GM04504 (cell line): ENCODE results near the gene LIN7A.
"Not testable (repeated sequence)": the region's sequence is repeated elsewhere in the genome, so short reads cannot be mapped to it uniquely, and the experiment has no call there.

ENCODE experiments used
- DNase-seq: peaks from one replicate; pipeline ENCODE4 v3.0.0-alpha.2; 2012; ENCODE audit warnings: low read depth

The LIN7A gene

GRCh38 chr12:80810874-80811273, 126.9 kb downstream of the LIN7A start:
- no peak for DNase-seq

GRCh38 chr12:80807640-80808288, 130.0 kb downstream of the LIN7A start:
- DNase-seq: no peak

DNA sequence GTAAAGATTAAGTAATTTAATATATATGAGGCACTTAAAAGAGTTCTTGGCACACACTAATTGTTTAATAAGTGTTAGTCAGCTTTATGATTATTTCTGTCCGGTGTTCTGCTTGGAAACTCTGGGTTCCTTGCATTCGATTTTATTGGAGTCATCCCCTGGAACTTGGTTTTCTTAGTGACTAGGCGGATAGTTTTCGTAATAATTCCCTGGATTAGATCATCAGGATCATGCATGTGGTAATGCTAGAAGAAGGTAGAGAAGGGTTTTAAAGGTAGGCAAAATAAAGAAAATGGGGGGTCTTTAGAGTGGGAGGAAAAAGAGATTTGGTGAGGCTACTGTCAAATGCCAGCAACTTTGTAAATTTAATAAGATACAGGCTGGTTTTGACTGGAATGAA, 132.6 kb downstream of the LIN7A start:
- DNase-seq: no peak

DNA sequence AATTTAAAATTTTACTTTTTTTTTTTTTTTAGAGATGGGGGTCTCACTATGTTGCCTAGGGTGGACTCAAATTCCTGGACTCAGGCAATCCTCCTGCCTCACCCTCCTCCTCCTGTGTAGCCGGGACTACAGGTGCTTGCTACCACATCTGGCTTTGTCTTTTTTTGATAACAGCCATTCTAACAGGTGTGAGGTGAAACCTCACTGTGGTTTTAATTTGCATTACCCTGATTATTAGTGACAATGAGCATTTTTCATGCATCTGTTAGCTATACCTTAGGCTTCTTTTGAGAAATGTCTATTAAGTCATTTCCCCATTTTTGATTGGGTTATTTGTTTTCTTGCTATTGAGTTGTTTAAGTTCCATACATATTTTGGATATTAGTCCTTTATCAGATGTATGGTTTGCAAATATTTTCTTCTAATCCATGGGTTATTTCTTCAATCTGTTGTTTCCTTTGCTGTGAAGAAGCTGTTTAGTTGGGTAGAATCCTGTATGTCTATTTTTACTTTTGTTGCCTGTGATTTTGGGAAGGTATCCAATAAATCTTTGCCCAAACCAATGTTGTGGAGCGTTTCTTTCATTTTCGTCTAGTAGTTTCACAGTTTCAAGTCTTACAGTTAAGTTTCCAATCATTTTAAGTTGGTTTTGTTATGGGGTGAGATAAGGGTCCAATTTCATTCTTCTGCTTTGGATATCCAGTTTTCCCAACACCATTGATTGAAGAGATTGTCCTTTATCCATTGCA, 134.9 kb downstream of the LIN7A start:
- DNase-seq: no peak

DNA sequence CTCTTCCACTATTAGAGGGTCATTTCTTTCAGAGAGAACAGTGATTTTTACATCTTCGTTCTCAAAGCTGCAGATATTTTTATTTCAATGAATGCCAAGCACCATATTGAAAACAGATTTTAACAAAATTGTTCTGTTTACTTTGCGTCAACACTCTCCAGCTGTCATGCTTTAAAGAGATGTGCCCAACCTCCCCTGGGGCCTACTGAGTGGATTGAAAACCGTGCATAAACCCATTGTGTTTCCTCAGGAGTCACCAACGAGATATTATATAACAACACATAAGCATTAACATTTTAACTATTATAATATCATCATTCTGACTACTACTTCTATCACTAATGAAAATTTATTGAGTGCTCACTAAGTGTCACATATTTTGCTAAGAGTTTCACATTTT, 139.5 kb downstream of the LIN7A start:
- DNase-seq: no peak

GRCh38 chr12:80794551-80794950, 143.2 kb downstream of the LIN7A start:
- no peak for DNase-seq

- no peak for DNase-seq
These were observed 144.9 kb downstream of the LIN7A start for GRCh38 chr12:80792861-80793260.

- DNase-seq: no peak
These were observed 145.9 kb downstream of the LIN7A start for GRCh38 chr12:80791863-80792262.

GRCh38 chr12:80788407-80788806, 149.3 kb downstream of the LIN7A start:
- DNase-seq: not testable (repeated sequence)

- not testable (repeated sequence) for DNase-seq
These were observed 154.7 kb downstream of the LIN7A start for GRCh38 chr12:80782963-80783470.

DNA sequence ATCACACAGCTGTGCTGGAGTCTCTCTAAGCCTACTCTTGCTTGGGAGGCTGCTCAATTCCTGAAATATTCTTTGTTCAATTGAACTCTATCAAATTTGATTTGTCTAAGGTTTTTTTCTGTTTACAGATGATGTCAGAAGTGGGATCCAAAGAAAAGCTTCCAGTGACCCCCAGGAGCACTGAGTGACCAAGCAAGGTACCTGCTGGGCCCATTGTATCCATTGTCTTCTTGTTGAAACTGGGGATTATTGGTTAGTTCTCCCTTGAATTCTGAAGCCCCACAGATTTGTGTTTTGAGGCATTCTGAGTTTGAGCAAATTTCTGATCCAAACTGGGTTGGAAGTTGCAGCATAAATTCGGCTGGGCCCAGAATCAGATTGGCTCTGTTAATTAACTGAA, 156.4 kb downstream of the LIN7A start:
- no peak for DNase-seq

DNA sequence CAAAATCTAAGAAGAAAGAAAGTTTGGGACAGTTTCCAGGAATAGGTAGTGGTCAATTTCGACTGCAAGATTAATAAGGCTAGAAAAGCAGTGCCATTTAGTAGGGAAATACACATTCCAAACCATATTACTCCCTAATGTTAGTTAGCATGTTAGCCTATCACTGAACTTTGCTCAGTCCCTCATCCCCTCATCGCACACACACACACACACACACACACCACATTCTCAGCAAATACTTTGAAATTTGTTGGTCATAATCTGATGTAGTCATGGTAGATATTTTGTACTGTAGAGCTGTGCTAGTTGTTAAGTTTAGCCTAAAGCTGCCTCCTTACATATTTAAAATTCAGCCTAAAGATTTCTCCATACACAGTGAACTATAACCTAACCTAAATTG, 157.0 kb downstream of the LIN7A start:
- no peak for DNase-seq

DNA sequence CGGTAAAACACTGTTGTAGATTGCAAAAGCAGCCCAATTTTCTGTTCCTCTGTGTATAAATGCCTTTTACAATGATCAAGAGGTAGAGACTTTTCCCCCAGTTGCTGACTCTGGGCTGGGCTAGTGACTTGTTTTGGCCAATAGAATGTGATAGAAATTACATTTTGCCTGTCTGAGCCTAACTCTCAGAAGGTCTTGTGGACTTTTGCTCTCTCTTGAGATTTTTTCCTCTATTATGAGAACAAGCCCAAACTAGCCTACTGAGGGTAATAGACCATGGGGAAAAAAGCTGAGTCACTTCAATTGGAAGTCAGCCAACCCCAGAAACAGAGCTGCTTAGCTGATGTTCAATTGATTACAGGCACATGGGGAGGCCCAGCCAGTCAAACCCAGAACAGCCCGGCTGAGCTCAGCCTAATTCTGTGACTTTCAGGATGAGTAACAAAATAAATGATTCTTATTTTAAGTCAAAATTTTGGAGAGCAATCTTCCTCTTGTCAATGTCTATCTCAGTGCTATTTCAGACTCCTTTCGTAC, 159.7 kb downstream of the LIN7A start:
- DNase-seq: peak; percentile 94

GRCh38 chr12:80777587-80777986, 160.1 kb downstream of the LIN7A start:
- no peak for DNase-seq

DNA sequence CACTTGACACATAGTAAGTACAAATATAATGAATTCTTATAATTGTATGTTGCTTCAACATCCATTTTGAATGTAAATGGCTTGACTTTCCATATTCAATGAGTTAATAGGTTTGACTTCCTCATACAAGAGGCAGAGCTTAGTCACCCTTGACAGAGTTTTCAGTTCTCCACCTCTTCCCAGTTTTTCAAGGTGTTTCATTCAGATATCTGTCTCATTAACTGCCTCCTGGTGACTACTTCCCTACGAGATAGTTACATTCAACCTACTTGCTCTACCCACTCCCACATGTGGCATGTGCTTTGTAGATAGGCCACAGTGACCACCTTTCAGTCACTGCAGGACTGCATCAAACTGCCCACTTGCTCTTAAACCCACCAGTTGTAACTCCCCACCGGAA, 161.0 kb downstream of the LIN7A start:
- no peak for DNase-seq

- no peak for DNase-seq
These were observed 166.8 kb downstream of the LIN7A start for GRCh38 chr12:80770958-80771357.

DNA sequence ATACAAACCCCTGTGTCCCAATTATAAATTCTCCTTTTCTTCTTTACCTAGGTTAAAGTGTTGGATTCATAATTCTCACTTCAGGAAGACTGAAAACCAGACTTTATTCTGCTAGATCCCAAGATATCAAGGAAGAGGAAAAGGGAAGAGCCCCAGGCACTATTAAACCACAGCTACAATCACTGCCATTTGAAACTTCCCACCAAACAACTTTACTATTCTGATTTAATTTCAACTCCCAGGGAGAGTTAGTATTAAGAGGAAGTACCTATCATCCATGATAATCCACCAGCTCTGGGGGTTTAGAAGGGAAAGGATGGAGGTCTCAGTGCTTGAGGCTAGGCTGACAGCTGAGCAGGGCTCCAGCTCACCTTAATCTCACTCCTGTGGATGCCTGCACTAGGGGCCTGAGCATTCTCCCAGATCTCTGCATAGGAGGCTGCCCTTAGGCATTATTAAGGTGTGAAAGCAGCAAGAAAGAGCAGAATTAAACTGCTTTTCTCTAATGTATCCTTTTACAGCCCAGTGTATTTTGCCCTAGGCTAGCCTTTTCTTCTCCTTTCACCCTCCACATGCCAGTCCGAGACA, 168.1 kb downstream of the LIN7A start:
- no peak for DNase-seq

DNA sequence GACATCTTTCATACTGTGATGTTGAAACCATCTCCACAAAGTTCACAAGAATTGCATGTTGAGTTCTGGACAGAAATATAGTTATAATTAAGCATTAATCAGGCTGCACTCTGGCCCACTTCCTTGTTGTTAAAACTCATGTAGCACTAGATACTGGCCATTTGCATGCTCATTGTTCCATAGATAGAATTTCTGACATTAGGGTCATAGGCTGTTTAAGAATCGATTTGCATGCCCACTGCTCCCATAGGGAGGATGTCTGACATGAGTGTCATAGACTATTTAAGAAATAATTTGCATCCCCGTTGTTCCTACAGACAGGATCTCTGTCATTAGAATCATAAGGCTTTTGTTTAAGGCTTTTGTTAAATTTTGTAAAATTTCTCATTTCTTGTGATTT, 170.8 kb downstream of the LIN7A start:
- no peak for DNase-seq

GRCh38 chr12:80766210-80766609, 171.5 kb downstream of the LIN7A start:
- DNase-seq: no peak

- DNase-seq: peak; percentile 28
These were observed 173.9 kb downstream of the LIN7A start for GRCh38 chr12:80763874-80764273.

GRCh38 chr12:80761838-80762237, 175.9 kb downstream of the LIN7A start:
- no peak for DNase-seq

GRCh38 chr12:80756875-80757274, 180.9 kb downstream of the LIN7A start:
- no peak for DNase-seq

DNA sequence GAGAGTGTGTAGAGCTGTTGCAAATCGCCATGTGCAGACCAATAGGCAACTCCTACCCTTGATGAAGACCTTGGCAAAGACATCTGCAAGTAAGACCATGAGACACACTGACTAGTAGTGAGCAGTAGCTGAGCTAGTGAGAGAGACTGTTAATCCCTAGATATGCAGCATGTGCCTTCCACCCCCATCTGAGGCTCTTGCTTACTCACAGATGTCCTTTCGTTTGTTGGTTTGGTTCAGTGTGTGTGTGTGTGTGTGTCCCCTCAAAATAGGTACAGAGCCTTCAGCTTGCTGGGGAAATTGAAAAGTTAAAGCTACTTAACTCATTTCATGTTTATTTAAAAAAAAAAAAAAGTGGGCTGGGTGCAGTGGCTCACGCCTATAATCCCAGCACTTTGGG, 183.5 kb downstream of the LIN7A start:
- no peak for DNase-seq
